ENCODE results near the gene UGT2A1. TPM values are rescaled to one million over a fixed set of nuclear protein-coding genes. Genes with fewer than 3 reads are reported as not detected.

Gene UGT2A1
- total RNA-seq, 1 experiment from 2014 or later = not detected

GRCh38 chr4:69656653-69657158, 3.7 kb upstream of the UGT2A1 start:
- Histone ChIP-seq H3K9ac (ENCODE audit: low read length) (no peak overlapping the region), H3K4me1 (ENCODE audit: control insufficient read depth in 1 of 2, insufficient read depth in 2 of 2, low read length in 2 of 2) (no peaks in the 10 kb centered on the region), H3K9me2 (ENCODE audit: insufficient read depth) (no peaks in the 10 kb centered on the region), H3K36me3 (ENCODE audit: control insufficient read depth in 1 of 2, insufficient read depth in 2 of 2, low read length in 2 of 2) (no peaks in the 10 kb centered on the region), H3K4me3 (replicated peaks in 1 of 2; ENCODE audit: low read depth in 1 of 2, low read length in 2 of 2) (no peak overlapping the region), H3K9me3 (ENCODE audit: control insufficient read depth in 1 of 2, insufficient read depth in 1 of 2, low read depth in 1 of 2, low read length in 2 of 2) (no peaks in the 10 kb centered on the region), H3K4me2 (ENCODE audit: low read length) (no peak overlapping the region), H3K79me2 (ENCODE audit: insufficient read depth, low read length) (no peaks in the 10 kb centered on the region), H3K27me3 (ENCODE audit: insufficient read depth, low read length) (no peaks in the 10 kb centered on the region), H3K27ac (ENCODE audit: low read depth, low read length) (no peak overlapping the region), H4K20me1 (ENCODE audit: insufficient read depth) (no peaks in the 10 kb centered on the region), H2AFZ (ENCODE audit: low read depth, low read length, poor library complexity, severe bottlenecking) (no peak overlapping the region)
- CTCF ChIA-PET = no interaction called here
- RAD21 ChIA-PET (ENCODE audit: low non-redundant PET in 1 of 2, low total read pairs in 2 of 2, uncharacterized antibody in 2 of 2, unreplicated experiment in 2 of 2) = no interaction called here
- DNase-seq (ENCODE audit: low read depth, low spot score) = no peak
- intact Hi-C loops (cut with micrococcal nuclease) = no loop called here
- ATAC-seq = no peak
- TF ChIP-seq TCF7L2 (IDR thresholded peaks at IDR 0.05; ENCODE audit: borderline replicate concordance, extremely low read depth, insufficient read depth, insufficient read length) = no peak
- no peak for TF ChIP-seq ZNF274 (IDR thresholded peaks at IDR 0.05; ENCODE audit: low read depth, low read length)
- no peak for TF ChIP-seq ELF1 (IDR thresholded peaks at IDR 0.05; ENCODE audit: borderline replicate concordance, low read depth)
- TF ChIP-seq FOSL1 (IDR thresholded peaks at IDR 0.05; ENCODE audit: low read depth) = no peak
- no peak for TF ChIP-seq ZBTB33 (IDR thresholded peaks at IDR 0.05; ENCODE audit: extremely low read depth, insufficient replicate concordance, low read length)
- TF ChIP-seq SP1 (IDR thresholded peaks at IDR 0.05; ENCODE audit: low read depth) = no peak
- no peak for TF ChIP-seq CEBPB (IDR thresholded peaks at IDR 0.05; ENCODE audit: low read depth)
- TF ChIP-seq CTCF (IDR thresholded peaks at IDR 0.05 in 2 of 3, conservative IDR thresholded peaks at IDR 0.05 in 1 of 3; ENCODE audit: borderline replicate concordance in 1 of 3, insufficient read depth in 1 of 3, low read depth in 2 of 3, low read length in 2 of 3) = no peak
- no TSS peak for BruUV-seq (replicated peaks)
- POLR2A ChIA-PET = no interaction called here

All from HCT116 (cell line).